Fibroblast of lung (primary cell): ENCODE data around the gene MDK.

Source experiments
- EZH2 ChIP-seq: IDR thresholded peaks from 2 replicates; pipeline ENCODE4 v1.5.1; 2012; ENCODE audit warnings: low read length, control low read depth, mild to moderate bottlenecking; ENCODE audit errors: missing control alignments
- TF ChIP-seq, protein P1 (sequence below), 2 donors: IDR thresholded peaks in 1 of 2; conservative IDR thresholded peaks in 1 of 2; 1 replicate in 1 of 2; 2 replicates in 1 of 2; pipeline ENCODE4 v1.5.1; 2011 to 2012; ENCODE audit warnings: low read length in 2 of 2, control low read depth in 1 of 2, inconsistent platforms in 1 of 2, low read depth in 1 of 2, mild to moderate bottlenecking in 1 of 2

DNA sequence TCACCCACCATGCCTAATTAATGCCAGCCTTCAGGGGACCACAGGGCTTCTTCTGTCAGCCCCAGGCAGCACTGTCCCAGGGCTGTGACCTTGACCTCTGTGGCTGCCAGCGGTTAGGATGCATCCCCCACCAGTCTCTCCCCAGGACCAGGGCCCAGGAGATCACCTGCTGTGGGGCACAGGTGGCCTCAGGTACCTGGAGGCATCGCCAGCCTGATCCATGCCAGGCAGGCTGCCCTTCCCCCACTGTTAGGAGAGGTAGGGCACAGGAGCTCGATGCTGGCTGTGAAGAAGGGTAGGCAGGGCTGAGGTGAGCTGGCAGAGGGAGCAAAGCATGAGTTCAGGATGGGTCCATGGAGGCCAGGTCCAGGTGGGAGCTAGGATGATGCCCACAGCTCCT lies 16.7 kb upstream of the MDK start:
- TF ChIP-seq, protein P1, sequence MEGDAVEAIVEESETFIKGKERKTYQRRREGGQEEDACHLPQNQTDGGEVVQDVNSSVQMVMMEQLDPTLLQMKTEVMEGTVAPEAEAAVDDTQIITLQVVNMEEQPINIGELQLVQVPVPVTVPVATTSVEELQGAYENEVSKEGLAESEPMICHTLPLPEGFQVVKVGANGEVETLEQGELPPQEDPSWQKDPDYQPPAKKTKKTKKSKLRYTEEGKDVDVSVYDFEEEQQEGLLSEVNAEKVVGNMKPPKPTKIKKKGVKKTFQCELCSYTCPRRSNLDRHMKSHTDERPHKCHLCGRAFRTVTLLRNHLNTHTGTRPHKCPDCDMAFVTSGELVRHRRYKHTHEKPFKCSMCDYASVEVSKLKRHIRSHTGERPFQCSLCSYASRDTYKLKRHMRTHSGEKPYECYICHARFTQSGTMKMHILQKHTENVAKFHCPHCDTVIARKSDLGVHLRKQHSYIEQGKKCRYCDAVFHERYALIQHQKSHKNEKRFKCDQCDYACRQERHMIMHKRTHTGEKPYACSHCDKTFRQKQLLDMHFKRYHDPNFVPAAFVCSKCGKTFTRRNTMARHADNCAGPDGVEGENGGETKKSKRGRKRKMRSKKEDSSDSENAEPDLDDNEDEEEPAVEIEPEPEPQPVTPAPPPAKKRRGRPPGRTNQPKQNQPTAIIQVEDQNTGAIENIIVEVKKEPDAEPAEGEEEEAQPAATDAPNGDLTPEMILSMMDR (conservative IDR thresholded peaks at IDR 0.05 in 1 of 2, IDR thresholded peaks at IDR 0.05 in 1 of 2; ENCODE audit: low read depth in 1 of 2, low read length in 2 of 2), result no peak
- TF ChIP-seq EZH2, result no peak
